Smooth muscle cell (in vitro differentiated cells): ENCODE data around the gene DUOX2. TPM values are rescaled to one million over a fixed set of nuclear protein-coding genes. Genes with fewer than 3 reads are reported as not detected.

Experiments used
- DNase-seq: peaks from one replicate; lab custom pipeline; 2025; ENCODE audit not compliant: unreplicated experiment; lab: John Stamatoyannopoulos, UW
- H2AFZ ChIP-seq: fragments of 200-600 bp; sonication (generic); 2 replicates; pipeline ENCODE4 v1.6.0; 2016; ENCODE audit warnings: antibody characterized with exemption, low read depth, mild to moderate bottlenecking
- H3F3A ChIP-seq: fragments of 200-600 bp; sonication (generic); 2 replicates; pipeline ENCODE4 v1.6.0; 2017; ENCODE audit warnings: antibody characterized with exemption, low read depth
- H3K27ac ChIP-seq: fragments of 200-600 bp; sonication (generic); 2 replicates; pipeline ENCODE4 v1.5.1; 2016; ENCODE audit warnings: low read depth, mild to moderate bottlenecking
- H3K27me3 ChIP-seq: fragments of 200-600 bp; sonication (generic); 2 replicates; pipeline ENCODE4 v1.6.1; 2016; ENCODE audit warnings: low read depth, mild to moderate bottlenecking
- H3K36me3 ChIP-seq: fragments of 200-600 bp; sonication (generic); 2 replicates; pipeline ENCODE4 v1.5.1; 2016; ENCODE audit warnings: low read depth
- H3K4me1 ChIP-seq: fragments of 200-600 bp; sonication (generic); 2 replicates; pipeline ENCODE4 v1.5.1; 2016; ENCODE audit warnings: low read depth
- H3K4me2 ChIP-seq: fragments of 200-600 bp; sonication (generic); 2 replicates; pipeline ENCODE4 v1.6.0; 2016; ENCODE audit warnings: mild to moderate bottlenecking
- H3K4me3 ChIP-seq: fragments of 200-600 bp; sonication (generic); 2 replicates; pipeline ENCODE4 v1.5.1; 2016; ENCODE audit warnings: mild to moderate bottlenecking
- H3K79me2 ChIP-seq: fragments of 200-600 bp; sonication (generic); 2 replicates; pipeline ENCODE4 v1.6.0; 2016; ENCODE audit warnings: low read depth, mild to moderate bottlenecking
- H3K9ac ChIP-seq: fragments of 200-600 bp; sonication (generic); 2 replicates; pipeline ENCODE4 v1.6.0; 2016; ENCODE audit warnings: low read depth
- H3K9me3 ChIP-seq: fragments of 200-600 bp; sonication (generic); replicated peaks from 2 replicates; pipeline ENCODE4 v1.5.1; 2016; ENCODE audit warnings: low read depth
- H4K20me1 ChIP-seq: fragments of 200-600 bp; sonication (generic); 2 replicates; pipeline ENCODE4 v1.6.0; 2016; ENCODE audit warnings: low read depth
- WGBS: methylation state at CpG from one replicate; pipeline ENCODE4 v1.1.7; 2016; ENCODE audit warnings: low lambda C conversion rate; 5-methylcytosine and 5-hydroxymethylcytosine counted together
- polyA plus RNA-seq: library from polyadenylated mRNA; unstranded; fragments of >200 nt; fragmentation: Nextera tagmentation; extraction: Ambion mirVana; gene quantifications from 2 replicates; pipeline ENCODE4 v1.2.1, GENCODE V29; 2016
- total RNA-seq: library from RNA; depleted of rRNA; stranded (reverse); fragments of >200 nt; gene quantifications from 2 replicates; pipeline ENCODE4 v1.2.3, GENCODE V29; 2014
- TF ChIP-seq, protein P1 (sequence below): fragments of 200-600 bp; sonication (generic); IDR thresholded peaks from 2 replicates; pipeline ENCODE4 v1.5.1; 2017; ENCODE audit warnings: borderline replicate concordance, mild to moderate bottlenecking, antibody characterized with exemption; ENCODE audit not compliant: insufficient read depth, poor library complexity, severe bottlenecking

The DUOX2 gene
- total and polyA plus RNA-seq, 2 experiments from 2014 or later = 0.34 to 1.4 TPM

- Histone ChIP-seq H3K27ac (no peak overlapping the region), H3K9ac (no peak overlapping the region), H3K4me2 (no peak overlapping the region), H3K4me1 (no peaks in the 10 kb centered on the region), H2AFZ (no peak overlapping the region), H3K27me3 (no peaks in the 10 kb centered on the region), H3K4me3 (no peak overlapping the region), H4K20me1 (no peaks in the 10 kb centered on the region), H3K79me2 (no peaks in the 10 kb centered on the region), H3F3A (no peaks in the 10 kb centered on the region), H3K36me3 (no peaks in the 10 kb centered on the region), H3K9me3 (no peaks in the 10 kb centered on the region)
- TF ChIP-seq, protein P1, sequence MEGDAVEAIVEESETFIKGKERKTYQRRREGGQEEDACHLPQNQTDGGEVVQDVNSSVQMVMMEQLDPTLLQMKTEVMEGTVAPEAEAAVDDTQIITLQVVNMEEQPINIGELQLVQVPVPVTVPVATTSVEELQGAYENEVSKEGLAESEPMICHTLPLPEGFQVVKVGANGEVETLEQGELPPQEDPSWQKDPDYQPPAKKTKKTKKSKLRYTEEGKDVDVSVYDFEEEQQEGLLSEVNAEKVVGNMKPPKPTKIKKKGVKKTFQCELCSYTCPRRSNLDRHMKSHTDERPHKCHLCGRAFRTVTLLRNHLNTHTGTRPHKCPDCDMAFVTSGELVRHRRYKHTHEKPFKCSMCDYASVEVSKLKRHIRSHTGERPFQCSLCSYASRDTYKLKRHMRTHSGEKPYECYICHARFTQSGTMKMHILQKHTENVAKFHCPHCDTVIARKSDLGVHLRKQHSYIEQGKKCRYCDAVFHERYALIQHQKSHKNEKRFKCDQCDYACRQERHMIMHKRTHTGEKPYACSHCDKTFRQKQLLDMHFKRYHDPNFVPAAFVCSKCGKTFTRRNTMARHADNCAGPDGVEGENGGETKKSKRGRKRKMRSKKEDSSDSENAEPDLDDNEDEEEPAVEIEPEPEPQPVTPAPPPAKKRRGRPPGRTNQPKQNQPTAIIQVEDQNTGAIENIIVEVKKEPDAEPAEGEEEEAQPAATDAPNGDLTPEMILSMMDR = no peak
- DNase-seq = no peak
- 91% methylated on average over 12 of the region's 12 CpGs for WGBS
These were observed 34.4 kb upstream of the DUOX2 start for GRCh38 chr15:45148076-45149059.

DNA sequence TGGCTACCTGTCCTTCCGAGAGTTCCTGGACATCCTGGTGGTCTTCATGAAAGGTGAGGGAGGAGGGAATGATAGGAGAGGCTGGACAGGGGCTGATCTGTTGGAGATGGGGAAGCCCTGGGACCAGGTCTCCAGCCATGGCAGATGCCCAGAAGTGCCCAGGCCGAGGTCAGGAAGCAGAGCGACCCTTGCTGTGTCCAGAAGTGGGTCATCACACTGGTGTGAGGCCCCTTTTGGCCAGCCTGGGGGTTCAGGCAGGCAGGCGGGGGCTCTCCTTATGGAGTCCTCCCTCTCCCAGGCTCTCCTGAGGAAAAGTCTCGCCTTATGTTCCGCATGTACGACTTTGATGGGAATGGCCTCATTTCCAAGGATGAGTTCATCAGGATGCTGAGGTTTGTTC lies 33.6 kb upstream of the DUOX2 start:
- no peaks in the 10 kb centered on the region for H3K9me3 ChIP-seq
- TF ChIP-seq, protein P1 = no peak
- DNase-seq = no peak
- H3K27me3 ChIP-seq = no peaks in the 10 kb centered on the region
- H3K36me3 ChIP-seq = no peaks in the 10 kb centered on the region
- no peak overlapping the region for H3K4me3 ChIP-seq
- H3K9ac ChIP-seq = no peak overlapping the region
- WGBS = 97% methylated on average over 7 of the region's 7 CpGs
- no peaks in the 10 kb centered on the region for H3K4me1 ChIP-seq
- H3K27ac ChIP-seq = no peak overlapping the region
- H2AFZ ChIP-seq = no peak overlapping the region
- no peaks in the 10 kb centered on the region for H3K79me2 ChIP-seq
- H3K4me2 ChIP-seq = no peak overlapping the region
- H3F3A ChIP-seq = no peaks in the 10 kb centered on the region
- H4K20me1 ChIP-seq = no peaks in the 10 kb centered on the region

GRCh38 chr15:45146405-45146804 lies 32.4 kb upstream of the DUOX2 start:
- no peak overlapping the region for H3K4me2 ChIP-seq

More at GRCh38 chr15:45146405-45146804, 32.4 kb upstream of the DUOX2 start:
- no peak for DNase-seq
- Histone ChIP-seq H3K36me3 (no peaks in the 10 kb centered on the region), H3K27ac (peak overlapping the region; percentile 35), H3K4me1 (no peaks in the 10 kb centered on the region), H2AFZ (no peak overlapping the region), H3K79me2 (no peaks in the 10 kb centered on the region), H3K27me3 (no peaks in the 10 kb centered on the region), H3F3A (no peaks in the 10 kb centered on the region), H4K20me1 (no peaks in the 10 kb centered on the region), H3K9me3 (no peaks in the 10 kb centered on the region), H3K9ac (no peak overlapping the region), H3K4me3 (no peak overlapping the region)
- WGBS = 90% methylated on average over 4 of the region's 4 CpGs
- TF ChIP-seq, protein P1 = no peak
